GM12873 (cell line): ENCODE results near the gene STRN.

Experiments
- CTCF ChIP-seq: IDR thresholded peaks from 2 replicates; pipeline ENCODE4 v1.5.1; 2012; ENCODE audit warnings: low read depth, mild to moderate bottlenecking, moderate library complexity, low read length, control low read depth; ENCODE audit not compliant: insufficient read depth; ENCODE audit errors: missing control alignments

The STRN gene

GRCh38 chr2:36878429-36878828 lies 87.9 kb downstream of the STRN start:
- TF ChIP-seq CTCF: no peak

- no peak for TF ChIP-seq CTCF
Observed at GRCh38 chr2:36871068-36871707, 95.1 kb downstream of the STRN start.

- no peak for TF ChIP-seq CTCF
Observed at GRCh38 chr2:36869606-36870005, 96.7 kb downstream of the STRN start.

GRCh38 chr2:36861896-36862295 lies 104.4 kb downstream of the STRN start:
- no peak for TF ChIP-seq CTCF

GRCh38 chr2:36859366-36859792 lies 107.0 kb downstream of the STRN start:
- TF ChIP-seq CTCF: no peak

GRCh38 chr2:36858551-36859365 lies 107.6 kb downstream of the STRN start:
- no peak for TF ChIP-seq CTCF

GRCh38 chr2:36857713-36858112 lies 108.6 kb downstream of the STRN start:
- no peak for TF ChIP-seq CTCF
